Caki2 (cell line): ENCODE results near the gene RNF121. TPM values are rescaled to one million over a fixed set of nuclear protein-coding genes. Genes with fewer than 3 reads are reported as not detected.

Experiments used
- DNase-seq: peaks from one replicate; pipeline ENCODE4 v3.0.0-alpha.2; 2015; ENCODE audit warnings: low read depth
- in situ Hi-C: cut with HindIII; loops from 2 replicates; pipeline ENCODE4 v1.10.0; 2016; ENCODE audit warnings: low sequenced_read_pairs, low pct_unique_long_range_greater_than_20kb, mixed read lengths
- total RNA-seq: library from RNA; depleted of rRNA; stranded (reverse); fragments of >200 nt; shearing (Covaris generic); gene quantifications from 2 replicates; pipeline ENCODE4 v1.2.3, GENCODE V29; 2014; ENCODE audit warnings: low replicate concordance

The RNF121 gene
- total RNA-seq, 1 experiment from 2014 or later, result 74.1 TPM

DNA sequence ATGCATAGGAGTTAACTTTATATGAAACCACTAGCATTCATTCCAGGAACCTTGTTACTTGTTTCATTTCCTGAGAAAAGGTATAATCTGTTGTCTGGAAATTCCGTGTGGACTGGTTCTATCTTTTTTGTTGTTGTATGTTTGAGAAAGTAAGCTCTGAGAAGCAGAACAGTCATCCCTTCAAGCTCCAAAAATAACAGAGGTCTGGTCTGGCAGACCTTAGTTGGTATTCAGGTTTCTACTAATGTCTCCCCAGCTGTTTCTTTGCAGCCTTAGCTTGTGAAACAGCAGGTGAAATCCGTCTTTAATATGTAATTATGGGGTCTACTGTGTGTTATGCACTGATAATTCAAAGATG, 2.4 kb downstream of the RNF121 start:
- no peak for DNase-seq
- in situ Hi-C loops, result no loop called here

DNA sequence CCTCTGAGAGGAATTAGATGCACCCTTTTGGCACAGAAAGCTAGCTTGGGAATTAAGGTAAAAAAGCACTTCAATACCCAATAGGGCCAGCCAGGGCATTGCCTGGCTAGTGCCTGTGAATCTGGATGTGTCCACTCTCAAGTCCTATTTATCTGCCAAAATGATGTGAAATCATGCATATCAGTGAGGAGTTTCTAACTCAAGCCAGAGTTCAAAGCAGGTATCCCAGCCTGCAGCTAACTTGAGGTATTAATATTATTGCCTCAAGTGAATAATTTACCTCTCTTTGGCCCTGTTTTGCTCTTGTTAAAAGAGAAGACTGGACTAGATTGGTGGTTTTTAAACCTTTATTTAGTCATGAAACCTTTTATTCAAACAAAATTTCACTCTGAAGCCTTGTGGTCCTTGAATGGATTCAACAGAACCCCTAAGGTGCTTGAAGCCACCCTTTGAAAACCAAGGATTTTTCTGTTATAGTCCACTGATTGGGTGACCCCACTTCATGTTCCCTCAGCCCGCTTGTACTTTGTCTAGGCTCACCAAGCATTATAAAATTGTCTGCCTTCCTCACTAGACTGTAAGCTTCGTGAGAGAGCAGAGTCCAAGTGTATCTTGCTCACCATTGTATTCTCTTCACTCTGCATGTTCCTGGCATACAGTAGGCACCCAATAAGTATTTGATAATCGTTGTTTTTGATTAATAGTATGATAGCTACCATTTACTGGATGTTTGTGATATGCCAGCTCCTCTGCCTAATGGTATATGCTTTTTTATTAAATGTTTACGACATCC, 4.5 kb downstream of the RNF121 start:
- in situ Hi-C loops, result no loop called here
- peak; percentile 39 for DNase-seq

- no peak for DNase-seq
- in situ Hi-C loops, result no loop called here
These were observed 5.4 kb downstream of the RNF121 start for GRCh38 chr11:71934213-71934612.

GRCh38 chr11:71935338-71935925, 6.6 kb downstream of the RNF121 start:
- DNase-seq, result no peak
- in situ Hi-C loops, result no loop called here

DNA sequence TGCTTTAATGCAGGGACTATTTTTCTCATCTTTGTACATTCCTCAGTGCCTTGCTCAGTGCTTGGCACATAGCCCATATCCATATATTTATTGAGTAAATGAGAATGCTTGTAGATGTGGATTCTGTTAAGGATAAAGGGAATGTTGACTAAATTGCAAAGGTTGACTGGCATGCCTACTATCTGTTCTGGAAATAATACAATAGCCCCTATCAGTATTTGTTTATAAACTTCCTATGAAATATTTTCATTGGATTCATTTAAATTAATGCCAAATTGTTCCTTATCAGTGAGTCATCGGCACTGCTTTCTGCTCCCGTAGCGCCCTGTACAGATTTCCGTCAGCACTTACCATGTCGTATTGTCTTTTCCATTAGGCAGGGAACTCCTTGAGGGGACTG, 8.0 kb downstream of the RNF121 start:
- DNase-seq, result peak; percentile 24
- in situ Hi-C loops, result no loop called here

DNA sequence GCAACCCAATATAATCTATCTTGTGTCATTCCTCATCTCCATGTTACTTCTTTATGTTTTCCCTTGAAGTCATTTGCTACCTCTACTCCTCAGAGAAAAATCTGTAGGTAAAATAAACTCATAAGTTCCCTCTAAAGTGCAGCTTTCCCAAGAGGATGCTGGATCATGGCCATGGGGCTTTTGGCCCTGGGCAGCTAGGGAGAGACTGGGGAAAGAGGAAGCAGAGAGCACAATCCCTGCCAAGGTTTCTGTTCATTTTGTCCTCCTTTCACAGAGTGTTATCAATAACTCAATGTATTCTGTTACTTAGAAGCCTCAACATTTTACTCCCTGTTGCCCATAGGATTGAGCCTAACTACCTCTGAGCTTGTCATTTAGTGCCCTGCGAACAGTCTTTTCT, 9.0 kb downstream of the RNF121 start:
- no peak for DNase-seq
- in situ Hi-C loops, result no loop called here

GRCh38 chr11:71940561-71941219, 11.8 kb downstream of the RNF121 start:
- in situ Hi-C loops, result no loop called here
- DNase-seq, result no peak

GRCh38 chr11:71946144-71946571, 17.3 kb downstream of the RNF121 start:
- DNase-seq, result peak; percentile 82
- in situ Hi-C loops, result no loop called here

GRCh38 chr11:71947498-71947897, 18.7 kb downstream of the RNF121 start:
- DNase-seq, result peak; percentile 46
- in situ Hi-C loops, result no loop called here

DNA sequence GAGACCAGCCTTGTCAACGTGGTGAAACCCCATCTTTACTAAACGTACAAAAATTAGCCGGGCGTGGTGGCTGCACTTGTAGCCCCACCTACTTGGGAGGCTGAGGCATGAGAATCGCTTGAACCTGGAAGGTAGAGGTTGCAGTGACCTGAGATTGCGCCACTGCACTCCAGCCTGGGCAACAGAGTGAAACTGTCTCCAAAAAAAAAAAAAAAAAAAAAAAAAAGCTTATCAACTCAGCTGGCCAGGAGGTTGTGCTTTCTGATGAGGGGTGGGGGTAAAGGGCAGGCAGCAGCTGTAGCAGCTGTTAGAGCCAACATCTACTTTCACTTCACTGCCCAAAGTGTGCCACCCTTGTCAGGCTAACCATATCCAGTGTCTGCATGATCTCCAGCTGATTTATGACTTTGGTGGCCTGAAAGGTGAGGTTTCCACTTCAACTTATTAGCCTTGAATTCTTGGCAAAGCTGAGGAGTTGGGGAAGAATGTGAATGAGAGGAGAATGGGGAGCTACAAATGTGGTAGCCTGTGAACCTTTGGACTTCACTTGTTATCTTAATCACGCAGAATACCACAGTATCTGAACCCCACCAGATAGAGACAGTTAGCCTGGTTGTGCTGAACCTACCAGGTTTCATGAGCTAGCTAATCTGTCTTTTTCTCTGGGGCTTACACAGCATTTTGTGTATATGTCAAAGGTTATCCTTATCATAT, 19.6 kb downstream of the RNF121 start:
- DNase-seq, result peak; percentile 94
- in situ Hi-C loops, result no loop called here

DNA sequence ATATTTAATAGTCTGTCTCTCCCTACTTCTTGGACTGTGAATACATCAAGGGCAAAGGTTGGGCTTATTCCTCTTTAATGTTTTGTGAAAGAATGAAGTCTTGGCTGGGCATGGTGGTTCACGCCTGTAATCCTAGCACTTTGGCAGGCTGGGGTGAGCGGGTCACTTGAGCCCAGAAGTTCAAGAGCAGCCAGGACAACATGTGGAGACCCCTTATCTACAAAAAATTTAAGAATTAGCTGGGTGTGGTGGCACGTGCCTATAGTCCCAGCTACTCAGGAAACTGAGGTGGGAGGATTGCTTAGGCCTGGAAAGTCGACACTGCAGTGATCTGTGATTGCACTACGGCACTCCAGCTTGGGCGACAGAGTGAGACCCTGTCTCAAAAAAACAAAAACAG, 20.2 kb downstream of the RNF121 start:
- in situ Hi-C loops, result no loop called here
- DNase-seq, result no peak

- no peak for DNase-seq
- in situ Hi-C loops, result no loop called here
These were observed 23.0 kb downstream of the RNF121 start for GRCh38 chr11:71951741-71952310.

DNA sequence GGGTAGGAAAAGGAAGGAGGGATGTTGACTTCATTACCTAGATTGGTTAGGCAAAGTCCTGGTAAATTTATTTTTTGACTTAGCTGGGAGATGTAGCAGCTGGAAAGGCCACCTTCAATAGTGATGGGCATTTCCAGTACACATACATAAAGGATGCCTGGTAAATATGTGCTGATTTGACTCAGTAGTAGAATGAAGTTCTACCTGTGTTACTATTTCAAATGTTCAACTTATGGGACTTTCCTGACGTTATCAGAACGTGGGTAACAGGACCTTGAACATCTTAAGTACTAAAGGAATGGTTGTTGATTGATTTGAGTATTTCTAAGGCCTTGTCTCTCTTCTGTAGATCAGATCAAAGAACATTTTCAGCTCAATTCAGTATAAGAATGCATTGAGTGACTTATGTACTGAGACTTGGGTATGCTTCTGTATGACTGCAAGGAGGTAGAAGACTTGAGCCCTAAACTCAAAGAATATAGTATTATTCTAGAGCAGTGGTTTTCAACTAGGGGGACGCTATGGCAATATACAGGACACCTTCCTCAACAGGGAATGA, 27.1 kb downstream of the RNF121 start:
- no peak for DNase-seq
- in situ Hi-C loops, result no loop called here

DNA sequence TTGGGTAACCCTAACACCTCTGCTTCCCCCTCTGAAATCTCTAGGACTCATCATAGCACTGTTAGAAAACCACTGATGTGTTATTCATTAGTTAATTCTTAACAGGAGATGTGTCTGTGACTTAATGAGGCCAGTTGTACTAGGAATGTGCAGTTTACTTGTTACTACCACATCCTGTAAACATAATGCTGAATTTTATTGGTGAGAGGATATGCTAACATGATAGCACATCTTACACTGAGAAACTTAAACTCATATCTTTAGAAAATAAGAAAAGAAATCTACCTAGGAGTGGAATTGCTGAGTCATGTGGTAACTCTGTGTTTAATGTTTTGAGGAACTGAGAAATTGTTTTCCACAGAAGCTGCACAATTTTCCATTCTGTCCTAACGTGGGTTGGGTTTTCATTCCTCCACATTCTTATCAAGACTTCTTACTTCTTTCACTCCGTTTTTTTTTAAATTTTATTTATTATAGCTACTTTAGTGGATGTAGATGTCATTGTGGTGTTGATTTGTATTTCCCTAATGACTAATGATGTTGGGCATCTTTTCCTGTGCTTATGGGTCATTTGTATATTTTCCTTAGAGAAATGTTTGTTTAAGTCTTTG, 33.7 kb downstream of the RNF121 start:
- peak; percentile 82 for DNase-seq
- in situ Hi-C loops, result no loop called here

DNA sequence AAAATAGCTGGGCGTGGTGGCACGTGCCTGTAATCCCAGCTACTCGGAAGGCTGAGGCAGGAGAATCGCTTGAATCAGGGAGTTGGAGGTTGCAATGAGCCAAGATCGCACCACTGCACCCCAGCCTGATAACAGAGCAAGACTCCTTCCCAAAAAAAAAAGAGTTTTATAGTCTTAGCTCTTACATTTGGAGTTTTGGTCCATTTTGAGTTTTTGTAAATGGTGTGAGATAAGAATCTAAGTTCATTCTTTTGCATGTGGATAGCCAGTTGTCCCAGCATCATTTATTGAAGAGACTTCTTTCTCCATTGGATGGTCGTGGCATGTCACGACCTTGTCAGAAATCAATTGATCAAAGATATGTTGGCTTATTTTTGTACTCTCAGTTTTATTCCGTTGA, 34.6 kb downstream of the RNF121 start:
- DNase-seq, result no peak
- in situ Hi-C loops, result no loop called here

DNA sequence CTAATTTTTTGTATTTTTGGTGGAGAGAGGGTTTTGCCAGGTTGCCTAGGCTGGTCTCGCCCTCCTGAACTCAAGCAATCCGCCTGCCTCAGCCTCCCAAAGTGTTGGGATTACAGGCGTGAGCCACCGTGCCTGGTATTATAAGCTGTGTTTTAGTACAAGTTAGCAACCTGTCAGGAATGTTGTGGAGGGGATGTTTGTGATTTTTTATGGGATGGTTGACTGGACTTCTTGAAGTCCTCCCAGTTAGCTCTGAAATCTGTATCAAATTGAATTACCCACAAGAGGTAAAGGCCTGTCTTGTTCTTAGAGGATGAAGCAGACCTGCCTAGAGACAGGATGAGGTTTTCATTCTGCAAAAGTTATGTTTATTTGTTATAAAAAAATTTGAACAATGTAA, 35.8 kb downstream of the RNF121 start:
- no peak for DNase-seq

GRCh38 chr11:71971680-71972079, 42.8 kb downstream of the RNF121 start:
- in situ Hi-C loops, result no loop called here
- no peak for DNase-seq

More for the DNA sequence above, 35.8 kb downstream of the RNF121 start:
- in situ Hi-C loops, result no loop called here

DNA sequence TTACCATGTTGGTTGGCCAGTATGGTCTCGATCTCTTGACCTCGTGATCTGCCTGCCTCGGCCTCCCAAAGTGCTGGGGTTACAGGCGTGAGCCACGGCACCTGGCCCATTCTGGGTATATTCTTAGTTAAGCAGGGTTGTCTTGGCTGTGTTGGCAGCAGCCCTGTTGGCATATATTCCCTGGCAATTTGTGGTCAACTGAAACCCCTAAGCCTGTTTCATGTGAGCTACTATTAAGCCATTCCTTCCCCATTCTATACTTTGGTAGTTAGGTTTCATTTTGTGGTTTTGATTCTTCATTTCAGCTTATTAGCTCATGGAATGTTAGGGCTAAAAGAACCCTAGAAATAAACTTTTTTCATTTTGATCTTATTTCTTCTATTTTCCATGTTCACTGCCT, 47.7 kb downstream of the RNF121 start:
- in situ Hi-C loops, result no loop called here
- DNase-seq, result no peak
